Mammary epithelial cell (primary cell): ENCODE results near the gene PCMT1.

Experiments
- EZH2 ChIP-seq: IDR thresholded peaks from 2 replicates; pipeline ENCODE4 v1.6.1; 2012; ENCODE audit warnings: low read length, inconsistent platforms, borderline replicate concordance
- TF ChIP-seq, protein P1 (sequence below), 2 donors: IDR thresholded peaks in 1 of 2; conservative IDR thresholded peaks in 1 of 2; 2 replicates each; pipeline ENCODE4 v1.5.1; 2011 to 2012; ENCODE audit warnings: inconsistent platforms in 2 of 2, low read length in 2 of 2, mild to moderate bottlenecking in 2 of 2, control low read depth in 1 of 2, low read depth in 1 of 2; ENCODE audit not compliant: insufficient read depth in 1 of 2; ENCODE audit errors: extremely low read depth in 1 of 2

DNA sequence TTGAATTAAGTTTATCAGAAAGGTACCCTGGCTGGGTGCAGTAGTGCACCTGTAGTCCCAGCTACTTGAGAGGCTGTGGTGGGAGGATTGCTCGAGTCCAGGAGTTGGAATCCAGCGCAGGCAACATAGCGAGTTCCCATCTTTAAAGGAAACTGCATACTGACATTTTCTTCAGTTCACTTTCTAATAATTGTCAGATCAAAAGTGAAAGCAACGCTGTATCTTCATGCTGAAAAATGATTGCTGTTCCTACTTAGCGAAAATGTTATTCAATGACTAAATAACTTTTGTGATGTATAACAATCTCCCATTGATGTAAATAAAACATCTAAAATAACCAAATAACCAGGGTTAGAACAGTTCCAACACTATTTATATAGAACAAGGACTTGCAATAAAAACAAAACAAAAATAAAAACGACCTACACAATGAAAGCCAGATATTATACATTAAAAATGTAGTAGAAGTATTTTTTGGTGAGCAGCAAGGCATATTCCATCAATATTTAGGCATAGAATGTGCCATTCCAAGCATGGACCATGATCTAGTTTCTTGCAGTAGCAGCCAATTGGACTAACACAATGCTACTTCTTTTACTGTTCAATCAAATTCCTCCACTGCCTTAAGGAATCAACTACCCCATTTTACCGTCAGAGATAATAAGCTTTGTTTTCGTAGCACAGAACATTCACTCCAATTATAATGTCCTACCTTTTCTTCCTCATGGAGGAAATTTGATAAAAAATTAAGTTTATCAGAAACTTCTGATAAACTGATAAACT, 33.2 kb upstream of the PCMT1 start:
- TF ChIP-seq, protein P1, sequence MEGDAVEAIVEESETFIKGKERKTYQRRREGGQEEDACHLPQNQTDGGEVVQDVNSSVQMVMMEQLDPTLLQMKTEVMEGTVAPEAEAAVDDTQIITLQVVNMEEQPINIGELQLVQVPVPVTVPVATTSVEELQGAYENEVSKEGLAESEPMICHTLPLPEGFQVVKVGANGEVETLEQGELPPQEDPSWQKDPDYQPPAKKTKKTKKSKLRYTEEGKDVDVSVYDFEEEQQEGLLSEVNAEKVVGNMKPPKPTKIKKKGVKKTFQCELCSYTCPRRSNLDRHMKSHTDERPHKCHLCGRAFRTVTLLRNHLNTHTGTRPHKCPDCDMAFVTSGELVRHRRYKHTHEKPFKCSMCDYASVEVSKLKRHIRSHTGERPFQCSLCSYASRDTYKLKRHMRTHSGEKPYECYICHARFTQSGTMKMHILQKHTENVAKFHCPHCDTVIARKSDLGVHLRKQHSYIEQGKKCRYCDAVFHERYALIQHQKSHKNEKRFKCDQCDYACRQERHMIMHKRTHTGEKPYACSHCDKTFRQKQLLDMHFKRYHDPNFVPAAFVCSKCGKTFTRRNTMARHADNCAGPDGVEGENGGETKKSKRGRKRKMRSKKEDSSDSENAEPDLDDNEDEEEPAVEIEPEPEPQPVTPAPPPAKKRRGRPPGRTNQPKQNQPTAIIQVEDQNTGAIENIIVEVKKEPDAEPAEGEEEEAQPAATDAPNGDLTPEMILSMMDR (conservative IDR thresholded peaks at IDR 0.05 in 1 of 2, IDR thresholded peaks at IDR 0.05 in 1 of 2; ENCODE audit: extremely low read depth in 1 of 2, insufficient read depth in 1 of 2, low read depth in 1 of 2, low read length in 2 of 2), result no peak
- TF ChIP-seq EZH2, result no peak
